Stimulated activated effector memory CD8-positive, alpha-beta T cell treated with anti-CD3 and anti-CD28 coated beads, Interleukin-12 subunit alpha, Interleukin-12 subunit beta, amount 100 ng/mL, for 72 hours (primary cell): ENCODE results near the gene TNNI2.

Source experiments
- ATAC-seq: fragments of 150-1000 bp; cut with Tn5 transposase; 2 replicates; pipeline ENCODE4 v1.10.0; 2021
- DNase-seq, 2 donors: peaks; one replicate each; pipeline ENCODE4 v3.0.0; 2021 to 2022; ENCODE audit warnings: low spot score in 2 of 2
- H3K27ac Mint-ChIP-seq: one replicate; pipeline ENCODE4 v1.8.0; 2022; ENCODE audit warnings: mild to moderate bottlenecking, mixed read lengths
- H3K36me3 Mint-ChIP-seq: one replicate; pipeline ENCODE4 v1.8.0; 2022; ENCODE audit warnings: mild to moderate bottlenecking, mixed read lengths
- H3K4me1 Mint-ChIP-seq: one replicate; pipeline ENCODE4 v1.8.0; 2022; ENCODE audit warnings: mixed read lengths
- H3K4me3 Mint-ChIP-seq: one replicate; pipeline ENCODE4 v1.8.0; 2022; ENCODE audit warnings: mild to moderate bottlenecking, mixed read lengths
- H3K9me3 Mint-ChIP-seq: one replicate; pipeline ENCODE4 v1.8.0; 2022; ENCODE audit warnings: mixed read lengths

TNNI2 gene

GRCh38 chr11:1845561-1846452 lies 7.0 kb downstream of the TNNI2 start:
- ATAC-seq (peak; percentile 62), DNase-seq (no peak)
- Mint-ChIP-seq H3K9me3 (no peaks in the 10 kb centered on the region), H3K27ac (peak overlapping the region; percentile 96), H3K4me1 (peaks cover 79% of the 10 kb centered on the region), H3K4me3 (peak overlapping the region; percentile 75), H3K36me3 (no peaks in the 10 kb centered on the region)

GRCh38 chr11:1846453-1846932 lies 7.7 kb downstream of the TNNI2 start:
- Mint-ChIP-seq H3K27ac (peak overlapping the region; percentile 96), H3K4me1 (peaks cover 86% of the 10 kb centered on the region), H3K4me3 (peak overlapping the region; percentile 75), H3K9me3 (no peaks in the 10 kb centered on the region), H3K36me3 (no peaks in the 10 kb centered on the region)
- ATAC-seq (no peak), DNase-seq (no peak)

- Mint-ChIP-seq H3K36me3 (no peaks in the 10 kb centered on the region), H3K27ac (peak overlapping the region; percentile 96), H3K4me1 (peaks cover 93% of the 10 kb centered on the region), H3K9me3 (no peaks in the 10 kb centered on the region), H3K4me3 (peak overlapping the region; percentile 75)
- no peak for ATAC-seq
- no peak for DNase-seq
These were observed 8.4 kb downstream of the TNNI2 start for GRCh38 chr11:1847006-1847735.

GRCh38 chr11:1847926-1848639 lies 9.3 kb downstream of the TNNI2 start:
- ATAC-seq (no peak), DNase-seq (no peak)
- Mint-ChIP-seq H3K36me3 (no peaks in the 10 kb centered on the region), H3K4me3 (no peak overlapping the region), H3K9me3 (no peaks in the 10 kb centered on the region), H3K4me1 (peaks cover 100% of the 10 kb centered on the region), H3K27ac (peak overlapping the region; percentile 96)

- Mint-ChIP-seq H3K4me3 (peak overlapping the region; percentile 99), H3K36me3 (no peaks in the 10 kb centered on the region), H3K4me1 (peaks cover 94% of the 10 kb centered on the region), H3K27ac (peak overlapping the region; percentile 96), H3K9me3 (no peaks in the 10 kb centered on the region)
- no peak for ATAC-seq
- DNase-seq = no peak
These were observed 10.1 kb downstream of the TNNI2 start for GRCh38 chr11:1848640-1849430.

- Mint-ChIP-seq H3K4me1 (peaks cover 83% of the 10 kb centered on the region), H3K27ac (peak overlapping the region; percentile 96), H3K4me3 (peak overlapping the region; percentile 99), H3K9me3 (no peaks in the 10 kb centered on the region), H3K36me3 (no peaks in the 10 kb centered on the region)
- DNase-seq = no peak
- ATAC-seq = no peak
These were observed 12.8 kb downstream of the TNNI2 start for GRCh38 chr11:1851468-1852180.

- DNase-seq = peak in 1 of 2 donors; percentile 66
- H3K9me3 Mint-ChIP-seq = no peaks in the 10 kb centered on the region
- no peaks in the 10 kb centered on the region for H3K36me3 Mint-ChIP-seq
- ATAC-seq = no peak
- peaks cover 76% of the 10 kb centered on the region for H3K4me1 Mint-ChIP-seq
- H3K27ac Mint-ChIP-seq = peak overlapping the region; percentile 96
- H3K4me3 Mint-ChIP-seq = peak overlapping the region; percentile 99
These were observed 13.6 kb downstream of the TNNI2 start for GRCh38 chr11:1852271-1852876.

- Mint-ChIP-seq H3K9me3 (no peaks in the 10 kb centered on the region), H3K27ac (peak within 1 kb of the TSS; percentile 96), H3K4me1 (peaks cover 71% of the 10 kb centered on the region), H3K4me3 (peak within 1 kb of the TSS; percentile 99), H3K36me3 (no peaks in the 10 kb centered on the region)
- peak; percentile 75 for ATAC-seq
- DNase-seq = peak; percentile 62 to 91
These were observed 14.1 kb downstream of the TNNI2 start, which contains the start of gene LSP1 for GRCh38 chr11:1852877-1853276. LSP1 (plus strand) TSS chr11:1853084; CDS start chr11:1853145, 61 bp downstream.

- DNase-seq (peak in 1 of 2 donors; percentile 77), ATAC-seq (no peak)
- H3K9me3 Mint-ChIP-seq = no peaks in the 10 kb centered on the region
- no peaks in the 10 kb centered on the region for H3K36me3 Mint-ChIP-seq
- peaks cover 64% of the 10 kb centered on the region for H3K4me1 Mint-ChIP-seq
- H3K27ac Mint-ChIP-seq = peak overlapping the region; percentile 96
- peak overlapping the region; percentile 99 for H3K4me3 Mint-ChIP-seq
These were observed 14.8 kb downstream of the TNNI2 start for GRCh38 chr11:1853376-1854131.

GRCh38 chr11:1854132-1854948 lies 15.6 kb downstream of the TNNI2 start:
- Mint-ChIP-seq H3K4me3 (peak overlapping the region; percentile 99), H3K9me3 (no peaks in the 10 kb centered on the region), H3K4me1 (peaks cover 56% of the 10 kb centered on the region), H3K36me3 (no peaks in the 10 kb centered on the region), H3K27ac (peak overlapping the region; percentile 96)
- ATAC-seq (peak; percentile 29), DNase-seq (peak in 1 of 2 donors; percentile 74)

GRCh38 chr11:1854949-1855885 lies 16.4 kb downstream of the TNNI2 start:
- Mint-ChIP-seq H3K27ac (peak overlapping the region; percentile 96), H3K4me1 (peaks cover 47% of the 10 kb centered on the region), H3K9me3 (no peaks in the 10 kb centered on the region), H3K4me3 (peak overlapping the region; percentile 99), H3K36me3 (no peaks in the 10 kb centered on the region)
- peak; percentile 44 to 89 for DNase-seq
- peak; percentile 71 for ATAC-seq
